HCT116 (cell line): ENCODE data around the gene TMEM129. TPM values are rescaled to one million over a fixed set of nuclear protein-coding genes. Genes with fewer than 3 reads are reported as not detected.
"Not testable (repeated sequence)": the region's sequence is repeated elsewhere in the genome, so short reads cannot be mapped to it uniquely, and the experiment has no call there.

Experiments
- ATAC-seq: fragments of 200-7000 bp; cut with Tn5 transposase; 2 replicates; pipeline ENCODE4 v1.9.1; 2020; ENCODE audit warnings: mild to moderate bottlenecking, moderate library complexity
- BruUV-seq: library from RNA; stranded (reverse); fragments of 400-500 nt; replicated peaks from 2 replicates; lab custom pipeline; 2021; lab: Mats Ljungman, UMichigan
- CTCF ChIA-PET: fragments of 300-600 bp; sonication (Branson Sonifier 250); formaldehyde crosslinking; loops from one replicate; lab custom pipeline; 2021; ENCODE audit warnings: antibody characterized with exemption; lab: Charles Lee
- POLR2A ChIA-PET: fragments of 300-600, 350-600 bp; sonication (Branson Sonifier 250); formaldehyde crosslinking; loops from one replicate; lab custom pipeline; 2021; ENCODE audit warnings: antibody characterized with exemption; lab: Charles Lee
- RAD21 ChIA-PET, 2 experiments: fragments of 300-600 bp; sonication (Branson Sonifier 250); formaldehyde crosslinking; loops; one replicate each; lab custom pipeline; 2023; ENCODE audit warnings: low total read pairs in 2 of 2; ENCODE audit not compliant: uncharacterized antibody in 2 of 2, unreplicated experiment in 2 of 2, low non-redundant PET in 1 of 2; lab: Charles Lee
- DNase-seq: peaks from one replicate; pipeline ENCODE4 v3.0.0-alpha.2; 2010; ENCODE audit warnings: low read depth, low spot score
- H2AFZ ChIP-seq: fragments of 200-600 bp; shearing (Covaris generic), sonication (generic); 2 replicates; pipeline ENCODE4 v1.6.1; 2017; ENCODE audit warnings: low read depth, mixed run types, mixed read lengths, antibody characterized with exemption, low read length; ENCODE audit not compliant: poor library complexity, severe bottlenecking
- H3K27ac ChIP-seq: 2 replicates; pipeline ENCODE4 v1.5.1; 2012; ENCODE audit warnings: low read depth, low read length
- H3K27me3 ChIP-seq: fragments of 200-600 bp; sonication (generic); 2 replicates; pipeline ENCODE4 v1.6.1; 2016; ENCODE audit warnings: mixed run types, low read length, mixed read lengths; ENCODE audit not compliant: insufficient read depth
- H3K36me3 ChIP-seq, 2 experiments: fragments of 200-500 bp in 1 of 2; fragments of 200-600 bp in 1 of 2; sonication (Bioruptor generic) in 1 of 2; sonication (generic) in 1 of 2; 2 replicates each; pipeline versions ENCODE4 v1.5.1 to v1.6.1; 2014 to 2016; ENCODE audit warnings: low read length in 2 of 2, inconsistent platforms in 1 of 2, mixed read lengths in 1 of 2, mixed run types in 1 of 2; ENCODE audit not compliant: insufficient read depth in 2 of 2, control insufficient read depth in 1 of 2
- H3K4me1 ChIP-seq, 2 experiments: fragments of 200-600 bp in 1 of 2; sonication (generic) in 1 of 2; 2 replicates each; pipeline versions ENCODE4 v1.5.1 to v1.6.1; 2012 to 2017; ENCODE audit warnings: low read length in 2 of 2, inconsistent platforms in 1 of 2, mild to moderate bottlenecking in 1 of 2, mixed read lengths in 1 of 2, mixed run types in 1 of 2, moderate library complexity in 1 of 2; ENCODE audit not compliant: insufficient read depth in 2 of 2, control insufficient read depth in 1 of 2
- H3K4me2 ChIP-seq: fragments of 200-600 bp; sonication (generic); 2 replicates; pipeline ENCODE4 v1.6.1; 2017; ENCODE audit warnings: mixed run types, low read length, mixed read lengths
- H3K4me3 ChIP-seq, 2 experiments: fragments of 200-600 bp in 1 of 2; sonication (generic) in 1 of 2; replicated peaks in 1 of 2; 2 replicates each; pipeline ENCODE4 v1.5.1; 2011 to 2016; ENCODE audit warnings: low read length in 2 of 2, control low read depth in 1 of 2, low read depth in 1 of 2, mild to moderate bottlenecking in 1 of 2, mixed read lengths in 1 of 2, mixed run types in 1 of 2
- H3K79me2 ChIP-seq: fragments of 200-600 bp; sonication (generic); 2 replicates; pipeline ENCODE4 v1.6.1; 2017; ENCODE audit warnings: mild to moderate bottlenecking, mixed run types, low read length, moderate library complexity, mixed read lengths; ENCODE audit not compliant: insufficient read depth
- H3K9ac ChIP-seq: fragments of 200-600 bp; sonication (generic); 2 replicates; pipeline ENCODE4 v1.6.1; 2016; ENCODE audit warnings: low read length, mixed read lengths
- H3K9me2 ChIP-seq: fragments of 200-600 bp; sonication (generic), shearing (Covaris generic); 2 replicates; pipeline ENCODE4 v1.6.1; 2017; ENCODE audit warnings: mixed run types, mild to moderate bottlenecking, moderate library complexity; ENCODE audit not compliant: insufficient read depth
- H3K9me3 ChIP-seq, 2 experiments: fragments of 200-500 bp in 1 of 2; fragments of 200-600 bp in 1 of 2; sonication (Bioruptor generic) in 1 of 2; sonication (generic) in 1 of 2; 2 replicates each; pipeline ENCODE4 v1.6.1; 2014 to 2017; ENCODE audit warnings: low read length in 2 of 2, mixed read lengths in 2 of 2, inconsistent platforms in 1 of 2, low read depth in 1 of 2, mild to moderate bottlenecking in 1 of 2, mixed run types in 1 of 2, moderate library complexity in 1 of 2; ENCODE audit not compliant: control insufficient read depth in 1 of 2, insufficient read depth in 1 of 2
- H4K20me1 ChIP-seq: fragments of 200-600 bp; sonication (generic), shearing (Covaris generic); 2 replicates; pipeline ENCODE4 v1.6.1; 2017; ENCODE audit warnings: mixed run types, mild to moderate bottlenecking, moderate library complexity; ENCODE audit not compliant: insufficient read depth
- CBX3 ChIP-seq: IDR thresholded peaks from 2 replicates; pipeline ENCODE4 v1.6.1; 2012; ENCODE audit warnings: low read depth
- EZH2phosphoT487 ChIP-seq: fragments of 200-600 bp; IDR thresholded peaks from 2 replicates; pipeline ENCODE4 v1.6.1; 2018; ENCODE audit warnings: antibody characterized with exemption, borderline replicate concordance
- POLR2A ChIP-seq: IDR thresholded peaks from 2 replicates; pipeline ENCODE4 v1.7.0; 2011; ENCODE audit warnings: borderline replicate concordance; ENCODE audit not compliant: insufficient read depth, insufficient read length; ENCODE audit errors: extremely low read depth
- POLR2AphosphoS5 ChIP-seq: IDR thresholded peaks from 2 replicates; pipeline ENCODE4 v1.6.1; 2011; ENCODE audit warnings: mild to moderate bottlenecking, low read depth, low read length, moderate library complexity
- REST ChIP-seq: IDR thresholded peaks from 2 replicates; pipeline ENCODE4 v1.6.1; 2012; ENCODE audit warnings: low read depth
- SIN3A ChIP-seq: IDR thresholded peaks from 2 replicates; pipeline ENCODE4 v1.6.1; 2012; ENCODE audit warnings: low read depth
- SRF ChIP-seq: IDR thresholded peaks from 2 replicates; pipeline ENCODE4 v1.6.1; 2012; ENCODE audit warnings: low read depth
- TCF7L2 ChIP-seq: IDR thresholded peaks from 2 replicates; pipeline ENCODE4 v1.7.0; 2011; ENCODE audit warnings: borderline replicate concordance, inconsistent platforms; ENCODE audit not compliant: insufficient read depth, insufficient read length; ENCODE audit errors: extremely low read depth
- ZFX ChIP-seq: fragments of 450-650 bp; IDR thresholded peaks from 2 replicates; pipeline ENCODE4 v1.6.1; 2017
- intact Hi-C: fragments of 100-400 bp; cut with micrococcal nuclease; formaldehyde crosslinking; loops from 2 replicates; pipeline ENCODE4 v1.10.0; 2022
- total RNA-seq: library from RNA; stranded (reverse); gene quantifications from one replicate; pipeline ENCODE4 v1.2.1, GENCODE V29; 2021; ENCODE audit not compliant: unreplicated experiment

TMEM129 gene
- total RNA-seq, 1 experiment from 2014 or later = 29.4 TPM

- Histone ChIP-seq H3K9me2 (no peaks in the 10 kb centered on the region), H3K27me3 (no peaks in the 10 kb centered on the region), H3K27ac (no peak overlapping the region), H3K9ac (no peak overlapping the region), H4K20me1 (no peaks in the 10 kb centered on the region), H3K4me3 (no peak overlapping the region)
- DNase-seq (no peak), ATAC-seq (no peak)
- CTCF ChIA-PET = no interaction called here
- BruUV-seq = no TSS peak
- TF ChIP-seq SRF = no peak
- no peak for TF ChIP-seq CBX3
- TF ChIP-seq POLR2A = no peak
- TF ChIP-seq REST = no peak
- no peak for TF ChIP-seq POLR2AphosphoS5
- no peak for TF ChIP-seq TCF7L2
- TF ChIP-seq ZFX = no peak
- no peak for TF ChIP-seq EZH2phosphoT487
- TF ChIP-seq SIN3A = no peak
- TF ChIP-seq, all 23 proteins: peak for 0
- H3K4me2 ChIP-seq = no peak overlapping the region
- H2AFZ ChIP-seq = no peak overlapping the region
- ChIA-PET POLR2A (no interaction called here), RAD21 (no interaction called here)
- intact Hi-C loops = no loop called here
- peaks cover under 1% of the 10 kb centered on the region in 2 experiments; a peak in 3 of 4 replicates for H3K4me1 ChIP-seq
- no peaks in the 10 kb centered on the region for H3K36me3 ChIP-seq
- no peaks in the 10 kb centered on the region for H3K9me3 ChIP-seq
- H3K79me2 ChIP-seq = no peaks in the 10 kb centered on the region
Observed at GRCh38 chr4:1673671-1674070, 47.5 kb downstream of the TMEM129 start.

- H3K9me3 ChIP-seq, BruUV-seq, H4K20me1 ChIP-seq, H3K79me2 ChIP-seq, H3K9ac ChIP-seq, ATAC-seq, H3K36me3 ChIP-seq, POLR2A ChIA-PET, H2AFZ ChIP-seq, H3K27ac ChIP-seq, CTCF ChIA-PET, H3K4me3 ChIP-seq, H3K27me3 ChIP-seq, H3K4me2 ChIP-seq, intact Hi-C loops, DNase-seq, H3K9me2 ChIP-seq: not testable (repeated sequence)
- peaks cover 11 to 15% of the 10 kb centered on the region in 2 experiments for H3K4me1 ChIP-seq
- RAD21 ChIA-PET = interaction anchor here in 1 of 2 experiments (0.6 kb wide), 1 partner anchor 9 kb away, joined by 3 read pairs; no protein-coding TSS in a partner anchor
Observed at GRCh38 chr4:1671011-1671410, 50.1 kb downstream of the TMEM129 start.
